OCI-LY3 (cell line): Measurements from ENCODE around the gene CD58.
"Not testable (repeated sequence)": the region's sequence is repeated elsewhere in the genome, so short reads cannot be mapped to it uniquely, and the experiment has no call there.

Source experiments
- H2AFZ ChIP-seq: fragments of 200-600, 300-600 bp; shearing (Covaris generic); 2 replicates; pipeline ENCODE4 v1.6.0; 2014; ENCODE audit warnings: antibody characterized with exemption, low read depth, low read length
- H3K27ac ChIP-seq: fragments of 200-600, 300-600 bp; sonication (generic); 2 replicates; pipeline ENCODE4 v1.5.1; 2014; ENCODE audit warnings: mild to moderate bottlenecking, low read length, moderate library complexity, mixed read lengths
- H3K27me3 ChIP-seq: fragments of 200-600, 300-600 bp; sonication (generic); 2 replicates; pipeline ENCODE4 v1.6.1; 2014; ENCODE audit warnings: low read depth, low read length, mixed read lengths
- H3K36me3 ChIP-seq: fragments of 200-600, 300-600 bp; sonication (generic); replicated peaks from 2 replicates; pipeline ENCODE3; 2014; ENCODE audit warnings: low read depth, low read length, mixed read lengths
- H3K4me1 ChIP-seq: fragments of 300-600, 200-600 bp; sonication (generic); 2 replicates; pipeline ENCODE4 v1.6.1; 2014; ENCODE audit warnings: low read length, mixed read lengths
- H3K4me2 ChIP-seq: fragments of 200-600, 300-600 bp; sonication (generic); 2 replicates; pipeline ENCODE4 v1.6.1; 2014; ENCODE audit warnings: low read length, mixed read lengths
- H3K4me3 ChIP-seq: fragments of 300-600, 200-600 bp; sonication (generic); 2 replicates; pipeline ENCODE4 v1.5.1; 2014; ENCODE audit warnings: antibody characterized with exemption, mild to moderate bottlenecking, low read length, moderate library complexity
- H3K79me2 ChIP-seq: fragments of 300-600, 200-600 bp; shearing (Covaris generic); 2 replicates; pipeline ENCODE4 v1.6.1; 2014; ENCODE audit warnings: mild to moderate bottlenecking, low read length, mixed read lengths
- H3K9ac ChIP-seq: fragments of 300-600, 200-600 bp; shearing (Covaris generic); 2 replicates; pipeline ENCODE4 v1.6.0; 2014; ENCODE audit warnings: mild to moderate bottlenecking, low read length, moderate library complexity
- H3K9me3 ChIP-seq: fragments of 200-600, 300-600 bp; shearing (Covaris generic); 2 replicates; pipeline ENCODE4 v1.6.1; 2014; ENCODE audit warnings: low read length, mixed read lengths; ENCODE audit not compliant: insufficient read depth
- H4K20me1 ChIP-seq: fragments of 200-600, 300-600 bp; sonication (generic); 2 replicates; pipeline ENCODE4 v1.6.1; 2016; ENCODE audit warnings: low read length, mixed read lengths; ENCODE audit not compliant: insufficient read depth
- EZH2phosphoT487 ChIP-seq: fragments of 200-600 bp; shearing (Covaris generic); IDR thresholded peaks from 2 replicates; pipeline ENCODE4 v1.6.1; 2018; ENCODE audit warnings: antibody characterized with exemption, mixed run types, low read depth
- TF ChIP-seq, protein P1 (sequence below): fragments of 200-600, 300-600 bp; sonication (generic); IDR thresholded peaks from 2 replicates; pipeline ENCODE4 v1.5.1; 2014; ENCODE audit warnings: antibody characterized with exemption, low read length, low read depth

CD58 gene

GRCh38 chr1:116564426-116564825, 6.4 kb downstream of the CD58 start:
- no peaks in the 10 kb centered on the region for H3K27me3 ChIP-seq
- H3K9me3 ChIP-seq = no peaks in the 10 kb centered on the region
- no peak overlapping the region for H3K9ac ChIP-seq
- no peak overlapping the region for H3K4me2 ChIP-seq
- H4K20me1 ChIP-seq = no peaks in the 10 kb centered on the region
- peaks cover 84% of the 10 kb centered on the region for H3K4me1 ChIP-seq
- TF ChIP-seq, protein P1, sequence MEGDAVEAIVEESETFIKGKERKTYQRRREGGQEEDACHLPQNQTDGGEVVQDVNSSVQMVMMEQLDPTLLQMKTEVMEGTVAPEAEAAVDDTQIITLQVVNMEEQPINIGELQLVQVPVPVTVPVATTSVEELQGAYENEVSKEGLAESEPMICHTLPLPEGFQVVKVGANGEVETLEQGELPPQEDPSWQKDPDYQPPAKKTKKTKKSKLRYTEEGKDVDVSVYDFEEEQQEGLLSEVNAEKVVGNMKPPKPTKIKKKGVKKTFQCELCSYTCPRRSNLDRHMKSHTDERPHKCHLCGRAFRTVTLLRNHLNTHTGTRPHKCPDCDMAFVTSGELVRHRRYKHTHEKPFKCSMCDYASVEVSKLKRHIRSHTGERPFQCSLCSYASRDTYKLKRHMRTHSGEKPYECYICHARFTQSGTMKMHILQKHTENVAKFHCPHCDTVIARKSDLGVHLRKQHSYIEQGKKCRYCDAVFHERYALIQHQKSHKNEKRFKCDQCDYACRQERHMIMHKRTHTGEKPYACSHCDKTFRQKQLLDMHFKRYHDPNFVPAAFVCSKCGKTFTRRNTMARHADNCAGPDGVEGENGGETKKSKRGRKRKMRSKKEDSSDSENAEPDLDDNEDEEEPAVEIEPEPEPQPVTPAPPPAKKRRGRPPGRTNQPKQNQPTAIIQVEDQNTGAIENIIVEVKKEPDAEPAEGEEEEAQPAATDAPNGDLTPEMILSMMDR = no peak
- TF ChIP-seq EZH2phosphoT487 = no peak
- peaks cover 20% of the 10 kb centered on the region for H3K36me3 ChIP-seq
- H2AFZ ChIP-seq = no peak overlapping the region
- H3K27ac ChIP-seq = no peak overlapping the region
- H3K4me3 ChIP-seq = no peak overlapping the region
- H3K79me2 ChIP-seq = peaks cover 6% of the 10 kb centered on the region; the same call in 1 of the 2 replicates

- H3K79me2 ChIP-seq, H3K4me3 ChIP-seq, H4K20me1 ChIP-seq, H3K9me3 ChIP-seq, H3K4me2 ChIP-seq, H2AFZ ChIP-seq, H3K27me3 ChIP-seq: not testable (repeated sequence)
- Histone ChIP-seq H3K9ac (peak overlapping the region; percentile 82; the same call in 1 of the 2 replicates), H3K4me1 (peaks cover 82% of the 10 kb centered on the region), H3K36me3 (peaks cover 20% of the 10 kb centered on the region), H3K27ac (peak overlapping the region; percentile 97)
Measured at GRCh38 chr1:116562465-116562864, 8.4 kb downstream of the CD58 start.

- no peak overlapping the region for H2AFZ ChIP-seq
- H3K27ac ChIP-seq = peak overlapping the region; percentile 97
- no peak for TF ChIP-seq EZH2phosphoT487
- TF ChIP-seq, protein P1 = no peak
- H4K20me1 ChIP-seq = no peaks in the 10 kb centered on the region
- H3K4me2 ChIP-seq = peak overlapping the region; percentile 56
- H3K4me1 ChIP-seq = peaks cover 84% of the 10 kb centered on the region
- peak overlapping the region; percentile 19; the same call in 1 of the 2 replicates for H3K4me3 ChIP-seq
- H3K9me3 ChIP-seq = no peaks in the 10 kb centered on the region
- peak overlapping the region; percentile 82 for H3K9ac ChIP-seq
- peaks cover 20% of the 10 kb centered on the region for H3K36me3 ChIP-seq
- no peaks in the 10 kb centered on the region for H3K27me3 ChIP-seq
- H3K79me2 ChIP-seq = 0 out of 2 replicates have a peak, but pooled peaks cover 3% of the 10 kb centered on the region
Measured at GRCh38 chr1:116561563-116561962, 9.3 kb downstream of the CD58 start.

- Histone ChIP-seq H3K9ac (peak overlapping the region; percentile 82), H3K27ac (peak overlapping the region; percentile 97), H3K4me2 (peak overlapping the region; percentile 56), H3K4me3 (peak overlapping the region; percentile 24; the same call in 1 of the 2 replicates), H4K20me1 (no peaks in the 10 kb centered on the region), H3K9me3 (no peaks in the 10 kb centered on the region), H3K27me3 (no peaks in the 10 kb centered on the region), H2AFZ (no peak overlapping the region), H3K36me3 (peaks cover 20% of the 10 kb centered on the region), H3K79me2 (0 out of 2 replicates have a peak, but pooled peaks cover 3% of the 10 kb centered on the region), H3K4me1 (peaks cover 84% of the 10 kb centered on the region)
- no peak for TF ChIP-seq EZH2phosphoT487
- TF ChIP-seq, protein P1 = no peak
Measured at GRCh38 chr1:116560704-116561490, 9.9 kb downstream of the CD58 start.
